NCI-H187 (cell line): ENCODE data around the gene NOS1.
"Not testable (repeated sequence)": the region's sequence is repeated elsewhere in the genome, so short reads cannot be mapped to it uniquely, and the experiment has no call there.

ENCODE experiments used
- DNase-seq, 2 experiments: peaks; one replicate each; lab custom pipeline; 2025; lab: John Stamatoyannopoulos, UW

Gene NOS1

GRCh38 chr12:117361347-117361751 lies at the start of gene NOS1:
Gene NOS1, minus strand, starts transcription at chr12:117361626. Its CDS starts 30,557 bp downstream, at chr12:117331069.
- DNase-seq, result no peak

- DNase-seq, result no peak
These were observed 47.9 kb upstream of the NOS1 start for GRCh38 chr12:117409286-117409685.

- DNase-seq, result no peak
These were observed 46.9 kb upstream of the NOS1 start for GRCh38 chr12:117408161-117408791.

- no peak for DNase-seq
These were observed 43.5 kb upstream of the NOS1 start for GRCh38 chr12:117404940-117405339.

- no peak for DNase-seq
These were observed 42.9 kb upstream of the NOS1 start for GRCh38 chr12:117404203-117404853.

GRCh38 chr12:117403586-117404139 lies 42.2 kb upstream of the NOS1 start:
- no peak for DNase-seq

GRCh38 chr12:117402363-117402762 lies 40.9 kb upstream of the NOS1 start:
- no peak for DNase-seq

- no peak for DNase-seq
These were observed 39.5 kb upstream of the NOS1 start for GRCh38 chr12:117400912-117401311.

- not testable (repeated sequence) for DNase-seq
These were observed 37.1 kb upstream of the NOS1 start for GRCh38 chr12:117398482-117398881.

- no peak for DNase-seq
These were observed 34.3 kb upstream of the NOS1 start for GRCh38 chr12:117395766-117396165.

GRCh38 chr12:117394491-117394890 lies 33.1 kb upstream of the NOS1 start:
- no peak for DNase-seq

- DNase-seq, result no peak
These were observed 32.2 kb upstream of the NOS1 start for GRCh38 chr12:117393656-117394055.

- DNase-seq, result no peak
These were observed 29.4 kb upstream of the NOS1 start for GRCh38 chr12:117390866-117391265.

GRCh38 chr12:117388951-117389446 lies 27.6 kb upstream of the NOS1 start:
- no peak for DNase-seq

- no peak for DNase-seq
These were observed 26.4 kb upstream of the NOS1 start for GRCh38 chr12:117387832-117388231.

- no peak for DNase-seq
These were observed 23.3 kb upstream of the NOS1 start for GRCh38 chr12:117384735-117385134.

- no peak for DNase-seq
These were observed 18.7 kb upstream of the NOS1 start for GRCh38 chr12:117380083-117380482.

- no peak for DNase-seq
These were observed 16.3 kb upstream of the NOS1 start for GRCh38 chr12:117377758-117378157.

GRCh38 chr12:117370588-117370987 lies 9.2 kb upstream of the NOS1 start:
- DNase-seq, result no peak

GRCh38 chr12:117370000-117370399 lies 8.6 kb upstream of the NOS1 start:
- not testable (repeated sequence) for DNase-seq

- peak; percentile 72 to 87 for DNase-seq
These were observed 5.7 kb upstream of the NOS1 start for GRCh38 chr12:117367006-117367638.

- DNase-seq, result no peak
These were observed 3.7 kb upstream of the NOS1 start for GRCh38 chr12:117365049-117365616.
